PC-3 (cell line): ENCODE data around the gene WDR91.

Source experiments
- CTCF ChIP-seq: fragments of 300-600 bp; sonication (generic); conservative IDR thresholded peaks from 2 replicates; pipeline ENCODE4 v1.5.1; 2017; ENCODE audit warnings: antibody characterized with exemption, low read depth, mild to moderate bottlenecking, low read length
- EZH2 ChIP-seq: fragments of 300-600 bp; sonication (generic); IDR thresholded peaks from one replicate; pipeline ENCODE4 v1.6.1; 2017; ENCODE audit warnings: antibody characterized with exemption, mild to moderate bottlenecking, low read length; ENCODE audit not compliant: unreplicated experiment
- EZH2phosphoT487 ChIP-seq: fragments of 300-600 bp; sonication (generic); IDR thresholded peaks from 2 replicates; pipeline ENCODE4 v1.6.1; 2018; ENCODE audit warnings: mild to moderate bottlenecking, antibody characterized with exemption, low read length, borderline replicate concordance

- TF ChIP-seq CTCF (no peak), EZH2 (no peak), EZH2phosphoT487 (no peak)
Measured at GRCh38 chr7:135199439-135199838, 11.9 kb downstream of the WDR91 start.
